NB4 (cell line): ENCODE data around the gene TMLHE.
"Not testable (repeated sequence)": the region's sequence is repeated elsewhere in the genome, so short reads cannot be mapped to it uniquely, and the experiment has no call there.

Experiments
- MYC ChIP-seq: IDR thresholded peaks from 2 replicates; pipeline ENCODE4 v1.6.1; 2011; ENCODE audit warnings: low read depth, low read length
- POLR2A ChIP-seq: IDR thresholded peaks from 2 replicates; pipeline ENCODE4 v1.6.1; 2011; ENCODE audit warnings: mild to moderate bottlenecking; ENCODE audit not compliant: insufficient read length; ENCODE audit errors: extremely low read depth
- TF ChIP-seq, protein P1 (sequence below): IDR thresholded peaks from one replicate; pipeline ENCODE4 v1.5.1; 2012; ENCODE audit warnings: low read depth, low read length

DNA sequence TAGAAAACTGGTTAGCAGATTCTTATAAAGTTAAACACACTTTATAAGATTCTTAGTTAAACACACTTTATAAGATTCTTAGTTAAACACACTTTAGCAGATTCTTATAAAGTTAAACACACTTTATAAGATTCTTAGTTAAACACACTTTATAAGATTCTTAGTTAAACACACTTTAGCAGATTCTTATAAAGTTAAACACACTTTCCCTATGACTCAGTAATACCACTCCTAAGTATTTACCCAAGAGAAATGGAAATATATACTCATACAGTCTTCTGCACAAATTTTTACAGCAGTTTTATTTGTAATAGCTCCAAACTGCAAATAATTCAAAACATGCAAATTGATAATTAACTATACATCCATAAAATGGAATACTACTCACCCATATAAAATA lies 7.4 kb upstream of the TMLHE start:
- TF ChIP-seq, protein P1, sequence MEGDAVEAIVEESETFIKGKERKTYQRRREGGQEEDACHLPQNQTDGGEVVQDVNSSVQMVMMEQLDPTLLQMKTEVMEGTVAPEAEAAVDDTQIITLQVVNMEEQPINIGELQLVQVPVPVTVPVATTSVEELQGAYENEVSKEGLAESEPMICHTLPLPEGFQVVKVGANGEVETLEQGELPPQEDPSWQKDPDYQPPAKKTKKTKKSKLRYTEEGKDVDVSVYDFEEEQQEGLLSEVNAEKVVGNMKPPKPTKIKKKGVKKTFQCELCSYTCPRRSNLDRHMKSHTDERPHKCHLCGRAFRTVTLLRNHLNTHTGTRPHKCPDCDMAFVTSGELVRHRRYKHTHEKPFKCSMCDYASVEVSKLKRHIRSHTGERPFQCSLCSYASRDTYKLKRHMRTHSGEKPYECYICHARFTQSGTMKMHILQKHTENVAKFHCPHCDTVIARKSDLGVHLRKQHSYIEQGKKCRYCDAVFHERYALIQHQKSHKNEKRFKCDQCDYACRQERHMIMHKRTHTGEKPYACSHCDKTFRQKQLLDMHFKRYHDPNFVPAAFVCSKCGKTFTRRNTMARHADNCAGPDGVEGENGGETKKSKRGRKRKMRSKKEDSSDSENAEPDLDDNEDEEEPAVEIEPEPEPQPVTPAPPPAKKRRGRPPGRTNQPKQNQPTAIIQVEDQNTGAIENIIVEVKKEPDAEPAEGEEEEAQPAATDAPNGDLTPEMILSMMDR = not testable (repeated sequence)
- not testable (repeated sequence) for TF ChIP-seq POLR2A, MYC
